Caco-2 (cell line): ENCODE data around the gene MAVS. TPM values are rescaled to one million over a fixed set of nuclear protein-coding genes. Genes with fewer than 3 reads are reported as not detected.

Experiments
- BruUV-seq: library from RNA; stranded (reverse); fragments of 400-500 nt; replicated peaks from 2 replicates; lab custom pipeline; 2021; lab: Mats Ljungman, UMichigan
- CTCF ChIA-PET: fragments of 300-600 bp; sonication (Branson Sonifier 250); formaldehyde crosslinking; loops from one replicate; lab custom pipeline; 2022; ENCODE audit warnings: antibody characterized with exemption; lab: Charles Lee
- POLR2A ChIA-PET: fragments of 300-600 bp; sonication (Branson Sonifier 250); formaldehyde crosslinking; loops from one replicate; lab custom pipeline; 2022; ENCODE audit warnings: antibody characterized with exemption; lab: Charles Lee
- DNase-seq, 2 experiments: peaks; one replicate each; pipeline versions ENCODE4 v3.0.0 to v3.0.0-alpha.2; 2020 to 2022
- H3K27me3 ChIP-seq: replicated peaks from 2 replicates; pipeline ENCODE4 v1.6.0; 2011; ENCODE audit warnings: low read length; ENCODE audit not compliant: control insufficient read depth, insufficient read depth
- H3K36me3 ChIP-seq: 2 replicates; pipeline ENCODE4 v1.5.1; 2011; ENCODE audit warnings: low read length; ENCODE audit not compliant: control insufficient read depth, insufficient read depth
- H3K4me1 ChIP-seq: fragments of 250-450 bp; sonication (Bioruptor Pico); 2 replicates; pipeline ENCODE4 v1.5.1; 2020; ENCODE audit warnings: mild to moderate bottlenecking
- H3K4me3 ChIP-seq: 2 replicates; pipeline ENCODE4 v1.5.1; 2011; ENCODE audit warnings: low read depth, mild to moderate bottlenecking, control low read depth, low read length
- H3K9me3 ChIP-seq: fragments of 250-450 bp; sonication (Bioruptor Pico); 2 replicates; pipeline ENCODE4 v1.5.1; 2020; ENCODE audit warnings: mild to moderate bottlenecking, moderate library complexity
- H3K27ac Mint-ChIP-seq: one replicate; pipeline ENCODE4 v1.8.0; 2022; ENCODE audit warnings: mixed read lengths; ENCODE audit not compliant: unreplicated experiment
- H3K27me3 Mint-ChIP-seq: one replicate; pipeline ENCODE4 v1.8.0; 2022; ENCODE audit warnings: mixed read lengths; ENCODE audit not compliant: insufficient read depth, unreplicated experiment
- H3K36me3 Mint-ChIP-seq: one replicate; pipeline ENCODE4 v1.8.0; 2022; ENCODE audit warnings: mild to moderate bottlenecking, mixed read lengths; ENCODE audit not compliant: insufficient read depth, unreplicated experiment
- H3K4me1 Mint-ChIP-seq: one replicate; pipeline ENCODE4 v1.8.0; 2022; ENCODE audit warnings: low read depth, mixed read lengths; ENCODE audit not compliant: unreplicated experiment
- H3K4me3 Mint-ChIP-seq: one replicate; pipeline ENCODE4 v1.8.0; 2022; ENCODE audit warnings: mild to moderate bottlenecking, moderate library complexity, mixed read lengths; ENCODE audit not compliant: unreplicated experiment
- H3K9me3 Mint-ChIP-seq: one replicate; pipeline ENCODE4 v1.8.0; 2022; ENCODE audit warnings: mixed read lengths; ENCODE audit not compliant: unreplicated experiment
- CTCF ChIP-seq, 2 experiments: fragments of 200-600 bp in 1 of 2; IDR thresholded peaks; 1 replicate in 1 of 2; 2 replicates in 1 of 2; pipeline versions ENCODE4 v1.5.1 to v1.8.0; 2011 to 2022; ENCODE audit warnings: antibody characterized with exemption in 1 of 2, control low read depth in 1 of 2, inconsistent platforms in 1 of 2, low read depth in 1 of 2, low read length in 1 of 2, mild to moderate bottlenecking in 1 of 2, moderate library complexity in 1 of 2; ENCODE audit not compliant: insufficient read depth in 1 of 2, severe bottlenecking in 1 of 2, unreplicated experiment in 1 of 2
- intact Hi-C: fragments of 100-400 bp; cut with micrococcal nuclease; formaldehyde crosslinking; loops from one replicate; pipeline ENCODE4 v1.10.0; 2022; ENCODE audit not compliant: unreplicated experiment
- total RNA-seq: library from RNA; stranded (reverse); gene quantifications from 2 replicates; pipeline ENCODE4 v1.2.3, GENCODE V29; 2022

MAVS gene
- total RNA-seq, 1 experiment from 2014 or later = 56.4 TPM

GRCh38 chr20:3798373-3798768 lies 48.3 kb upstream of the MAVS start:
- no peaks in the 10 kb centered on the region for H3K9me3 Mint-ChIP-seq
- intact Hi-C loops = no loop called here
- H3K36me3 Mint-ChIP-seq = peaks cover 33% of the 10 kb centered on the region
- Histone ChIP-seq H3K4me3 (no peak overlapping the region), H3K9me3 (no peaks in the 10 kb centered on the region), H3K4me1 (peaks cover 36% of the 10 kb centered on the region), H3K27me3 (no peaks in the 10 kb centered on the region), H3K36me3 (peaks cover 8% of the 10 kb centered on the region)
- H3K4me3 Mint-ChIP-seq = peak overlapping the region; percentile 84
- BruUV-seq = no TSS peak
- ChIA-PET CTCF (interaction anchor here (0.7 to 2.5 kb wide), 2 partner anchors 20 kb away, joined by 7 to 9 read pairs; no protein-coding TSS in a partner anchor), POLR2A (no interaction called here)
- no peak for TF ChIP-seq CTCF (IDR thresholded peaks at IDR 0.05; ENCODE audit: insufficient read depth in 1 of 2, low read depth in 1 of 2, low read length in 1 of 2, severe bottlenecking in 1 of 2, unreplicated experiment in 1 of 2)
- no peaks in the 10 kb centered on the region for H3K27me3 Mint-ChIP-seq
- peak overlapping the region; percentile 74 for H3K27ac Mint-ChIP-seq
- DNase-seq = no peak
- peaks cover 25% of the 10 kb centered on the region for H3K4me1 Mint-ChIP-seq

- H3K4me1 ChIP-seq = peaks cover 36% of the 10 kb centered on the region
- ChIA-PET POLR2A (interaction anchor here (1.1 kb wide), 1 partner anchor 19 kb away, joined by 4 read pairs; no protein-coding TSS in a partner anchor), CTCF (interaction anchor here (2.5 kb wide), 1 partner anchor 20 kb away, joined by 9 read pairs; no protein-coding TSS in a partner anchor)
- Mint-ChIP-seq H3K27ac (no peak overlapping the region), H3K4me1 (peaks cover 25% of the 10 kb centered on the region), H3K36me3 (peaks cover 38% of the 10 kb centered on the region), H3K4me3 (no peak overlapping the region), H3K27me3 (no peaks in the 10 kb centered on the region), H3K9me3 (no peaks in the 10 kb centered on the region)
- no TSS peak for BruUV-seq
- TF ChIP-seq CTCF (IDR thresholded peaks at IDR 0.05; ENCODE audit: insufficient read depth in 1 of 2, low read depth in 1 of 2, low read length in 1 of 2, severe bottlenecking in 1 of 2, unreplicated experiment in 1 of 2) = no peak
- intact Hi-C loops = no loop called here
- DNase-seq = no peak
- no peaks in the 10 kb centered on the region for H3K9me3 ChIP-seq
- no peaks in the 10 kb centered on the region for H3K27me3 ChIP-seq
- peaks cover 10% of the 10 kb centered on the region for H3K36me3 ChIP-seq
- H3K4me3 ChIP-seq = no peak overlapping the region
Observed at GRCh38 chr20:3798908-3799248, 47.8 kb upstream of the MAVS start.

GRCh38 chr20:3800256-3800877 lies 46.3 kb upstream of the MAVS start:
- Mint-ChIP-seq H3K36me3 (peaks cover 44% of the 10 kb centered on the region), H3K9me3 (no peaks in the 10 kb centered on the region), H3K27ac (peak overlapping the region; percentile 70), H3K4me1 (peaks cover 25% of the 10 kb centered on the region), H3K4me3 (peak overlapping the region; percentile 9), H3K27me3 (no peaks in the 10 kb centered on the region)
- Histone ChIP-seq H3K27me3 (no peaks in the 10 kb centered on the region), H3K9me3 (no peaks in the 10 kb centered on the region), H3K4me1 (peaks cover 36% of the 10 kb centered on the region), H3K4me3 (no peak overlapping the region), H3K36me3 (peaks cover 10% of the 10 kb centered on the region)
- TF ChIP-seq CTCF (IDR thresholded peaks at IDR 0.05; ENCODE audit: insufficient read depth in 1 of 2, low read depth in 1 of 2, low read length in 1 of 2, severe bottlenecking in 1 of 2, unreplicated experiment in 1 of 2) = no peak
- POLR2A ChIA-PET = interaction anchor here (1.2 kb wide), 1 partner anchor 14 kb away, joined by 3 read pairs; the partner anchor contains the start of gene CENPB
- CTCF ChIA-PET = interaction anchor here (1.1 to 2.5 kb wide), 2 partner anchors 13 to 18 kb away, joined by 3 to 9 read pairs; no protein-coding TSS in a partner anchor
- DNase-seq = no peak
- no TSS peak for BruUV-seq
- intact Hi-C loops = loop anchor here (1.0 kb wide), 1 partner anchor 18 kb away; no protein-coding TSS in a partner anchor
